ENCODE results near the gene NUDCD2. TPM values are rescaled to one million over a fixed set of nuclear protein-coding genes. Genes with fewer than 3 reads are reported as not detected.
"Not testable (repeated sequence)": the region's sequence is repeated elsewhere in the genome, so short reads cannot be mapped to it uniquely, and the experiment has no call there.

Gene NUDCD2
- polyA plus RNA-seq, 3 donors from 2014 or later = 40.5 to 56.3 (median 43.5) TPM

DNA sequence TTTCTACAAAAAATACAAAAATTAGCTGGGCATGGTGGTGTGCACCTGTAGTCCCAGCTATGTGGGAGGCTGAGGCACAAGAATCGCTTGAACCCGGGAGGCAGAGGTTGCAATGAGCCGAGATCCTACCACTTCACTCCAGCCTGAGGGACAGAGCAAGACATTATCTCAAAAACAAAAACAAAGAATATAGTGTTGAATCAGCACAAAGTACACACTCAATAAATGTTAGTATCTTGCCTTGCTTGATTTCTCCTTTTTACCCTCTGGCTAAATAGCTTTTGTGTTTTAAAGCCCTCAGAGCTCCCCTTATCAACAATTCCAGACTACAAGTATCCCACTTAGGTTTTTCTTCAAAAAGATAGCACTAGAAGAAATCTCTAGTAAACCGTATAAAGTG, 60.0 kb downstream of the NUDCD2 start:
- DNase-seq = no peak
- Mint-ChIP-seq H3K36me3 (no peaks in the 10 kb centered on the region), H3K4me1 (no peaks in the 10 kb centered on the region), H3K9me3 (peaks cover 0 to 2% (median 0%) of the 10 kb centered on the region in 6 donors), H3K4me3 (no peak overlapping the region), H3K27me3 (ENCODE audit: low read depth in 3 of 3) (peaks cover 0 to 6% (median 4%) of the 10 kb centered on the region in 3 donors), H3K27ac (no peak overlapping the region)

DNA sequence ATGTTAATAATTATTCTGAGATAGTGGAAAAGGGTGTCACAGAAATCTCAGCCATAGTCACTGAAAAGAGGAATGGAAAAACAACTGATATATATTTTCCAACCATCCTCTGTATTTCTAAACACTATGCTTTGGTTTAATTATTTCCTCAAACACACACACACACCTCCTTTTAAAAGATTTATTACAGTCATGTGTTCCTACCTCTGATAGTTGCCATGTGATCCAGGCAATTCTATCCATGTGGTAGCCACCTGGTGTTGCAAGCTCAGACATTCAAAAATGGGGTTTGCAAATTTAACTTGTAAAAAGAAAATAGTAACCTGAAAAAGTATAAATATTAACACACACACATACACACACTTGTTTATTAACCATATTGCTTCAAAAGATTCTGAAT, 62.5 kb downstream of the NUDCD2 start:
- Mint-ChIP-seq H3K4me1 (no peaks in the 10 kb centered on the region), H3K36me3 (no peaks in the 10 kb centered on the region)

DNA sequence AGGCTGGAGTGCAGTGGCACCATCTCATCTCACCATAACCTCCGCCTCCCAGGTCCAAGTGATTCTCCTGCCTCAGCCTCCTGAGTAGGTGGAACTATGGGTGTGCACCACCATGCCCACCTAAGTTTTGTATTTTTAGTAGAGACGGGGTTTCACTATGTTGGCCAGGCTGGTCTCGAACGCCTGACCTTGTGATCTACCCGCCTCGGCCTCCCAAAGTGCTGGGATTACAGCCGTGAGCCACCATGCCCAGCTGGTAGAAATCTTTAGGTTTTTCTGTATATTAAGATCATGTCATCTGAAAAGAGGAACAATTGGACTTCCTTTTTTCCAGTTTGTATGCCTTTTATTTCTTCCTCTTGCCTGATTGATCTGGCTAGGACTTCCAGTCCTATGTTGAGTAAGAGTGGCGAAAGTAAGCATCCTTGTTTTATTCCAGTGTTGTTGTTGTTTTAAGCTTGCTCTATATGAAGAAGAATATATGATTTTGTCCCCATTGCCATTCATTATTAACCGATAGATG, 63.0 kb downstream of the NUDCD2 start:
- H3K4me3 Mint-ChIP-seq, H3K4me1 Mint-ChIP-seq, DNase-seq, H3K36me3 Mint-ChIP-seq, H3K27ac Mint-ChIP-seq, H3K9me3 Mint-ChIP-seq: not testable (repeated sequence)
- peaks cover 2 to 10% (median 5%) of the 10 kb centered on the region in 3 donors for H3K27me3 Mint-ChIP-seq (ENCODE audit: low read depth in 3 of 3)

More for the DNA sequence above, 62.5 kb downstream of the NUDCD2 start:
- H3K27ac Mint-ChIP-seq = no peak overlapping the region
- H3K4me3 Mint-ChIP-seq = no peak overlapping the region
- H3K9me3 Mint-ChIP-seq = peaks cover 0 to 6% (median 0%) of the 10 kb centered on the region in 6 donors
- peaks cover 2 to 10% (median 5%) of the 10 kb centered on the region in 3 donors for H3K27me3 Mint-ChIP-seq (ENCODE audit: low read depth in 3 of 3)
- no peak for DNase-seq

Other genes with a start within 250 kb of the NUDCD2 start
- 100 to 1,000 TPM in 1 of 3 donors, 10 to 100 TPM in 2; 67.5 to 118 (median 92.9) TPM for gene CCNG1, start 22.5 kb downstream of the NUDCD2 start, polyA plus RNA-seq
- 1 to 10 TPM in 1 of 3 donors, under 1 TPM in 1, not detected in 1; 0.98 to 1.4 TPM for gene HMMR, start 530 bp upstream of the NUDCD2 start, polyA plus RNA-seq
- gene MAT2B, start 45.5 kb upstream of the NUDCD2 start, polyA plus RNA-seq = 100 to 1,000 TPM; 336 to 512 (median 345) TPM